Neural crest cell (in vitro differentiated cells): ENCODE data around the gene JAG2. TPM values are rescaled to one million over a fixed set of nuclear protein-coding genes. Genes with fewer than 3 reads are reported as not detected.
A peak's percentile ranks its signal among the peaks of the same experiment; 100 is the strongest.

Experiments
- DNase-seq: peaks from one replicate; pipeline ENCODE4 v3.0.0; 2021; ENCODE audit warnings: low read depth, mixed read lengths, low spot score
- H3K27ac Mint-ChIP-seq: one replicate; pipeline ENCODE4 v1.8.0; 2021; ENCODE audit warnings: mild to moderate bottlenecking, mixed read lengths; ENCODE audit not compliant: unreplicated experiment
- H3K27me3 Mint-ChIP-seq: 2 replicates; pipeline ENCODE4 v1.8.0; 2021; ENCODE audit warnings: low read depth, mild to moderate bottlenecking, mixed read lengths
- H3K36me3 Mint-ChIP-seq: 2 replicates; pipeline ENCODE4 v1.8.0; 2021; ENCODE audit warnings: low read depth, mild to moderate bottlenecking, mixed read lengths
- H3K4me1 Mint-ChIP-seq: 2 replicates; pipeline ENCODE4 v1.8.0; 2021; ENCODE audit warnings: mixed read lengths
- H3K4me3 Mint-ChIP-seq: one replicate; pipeline ENCODE4 v1.8.0; 2021; ENCODE audit warnings: mild to moderate bottlenecking, mixed read lengths
- H3K9me3 Mint-ChIP-seq: 2 replicates; pipeline ENCODE4 v1.8.0; 2021; ENCODE audit warnings: mixed read lengths
- CTCF ChIP-seq: fragments of 200-600 bp; sonication (generic); conservative IDR thresholded peaks from 2 replicates; pipeline ENCODE4 v1.5.0; 2021; ENCODE audit warnings: antibody characterized with exemption, mild to moderate bottlenecking
- total RNA-seq: library from RNA; stranded (reverse); gene quantifications from 2 replicates; pipeline ENCODE4 v1.2.1, GENCODE V29; 2021

The JAG2 gene
- total RNA-seq, 1 donor from 2014 or later, result 4.2 TPM

GRCh38 chr14:105165761-105166485, 2.7 kb downstream of the JAG2 start:
- Mint-ChIP-seq H3K27ac (no peak overlapping the region), H3K4me3 (no peak overlapping the region), H3K27me3 (peaks cover 27% of the 10 kb centered on the region), H3K36me3 (no peaks in the 10 kb centered on the region), H3K4me1 (peaks cover 7% of the 10 kb centered on the region), H3K9me3 (no peaks in the 10 kb centered on the region)
- DNase-seq, result no peak
- TF ChIP-seq CTCF, result no peak

DNA sequence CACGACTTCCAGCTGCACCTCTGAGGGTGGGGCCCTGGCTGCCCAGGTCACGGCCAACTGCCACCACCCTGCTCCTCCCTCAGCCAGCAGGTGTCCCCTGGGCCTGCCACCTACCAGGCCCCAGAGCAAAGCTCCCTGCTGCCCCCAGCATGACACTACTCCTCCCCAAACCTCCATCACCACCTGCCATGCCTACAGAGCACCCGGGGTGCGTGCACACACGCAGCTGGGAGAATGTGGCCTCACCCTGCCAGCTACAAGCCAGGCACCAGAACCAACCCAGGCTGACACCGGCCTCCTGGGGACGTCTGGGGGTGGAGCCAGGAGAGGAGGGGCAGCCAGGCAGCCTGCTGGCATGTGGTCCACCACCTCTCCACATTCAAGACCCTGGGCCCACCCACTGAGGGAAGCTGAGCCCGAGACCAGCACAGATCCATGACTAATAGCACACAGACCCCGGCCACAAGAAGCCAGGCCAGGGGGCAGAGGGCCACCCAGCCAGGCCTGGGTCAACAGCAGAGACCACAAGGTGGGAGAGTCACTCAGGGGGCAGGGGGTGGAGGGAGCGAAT, 3.4 kb downstream of the JAG2 start:
- no peak overlapping the region for H3K27ac Mint-ChIP-seq
- H3K4me3 Mint-ChIP-seq, result peak overlapping the region; percentile 70
- no peaks in the 10 kb centered on the region for H3K9me3 Mint-ChIP-seq
- no peak for DNase-seq
- H3K36me3 Mint-ChIP-seq, result no peaks in the 10 kb centered on the region
- peaks cover 7% of the 10 kb centered on the region for H3K4me1 Mint-ChIP-seq
- TF ChIP-seq CTCF, result no peak
- peaks cover 27% of the 10 kb centered on the region for H3K27me3 Mint-ChIP-seq

DNA sequence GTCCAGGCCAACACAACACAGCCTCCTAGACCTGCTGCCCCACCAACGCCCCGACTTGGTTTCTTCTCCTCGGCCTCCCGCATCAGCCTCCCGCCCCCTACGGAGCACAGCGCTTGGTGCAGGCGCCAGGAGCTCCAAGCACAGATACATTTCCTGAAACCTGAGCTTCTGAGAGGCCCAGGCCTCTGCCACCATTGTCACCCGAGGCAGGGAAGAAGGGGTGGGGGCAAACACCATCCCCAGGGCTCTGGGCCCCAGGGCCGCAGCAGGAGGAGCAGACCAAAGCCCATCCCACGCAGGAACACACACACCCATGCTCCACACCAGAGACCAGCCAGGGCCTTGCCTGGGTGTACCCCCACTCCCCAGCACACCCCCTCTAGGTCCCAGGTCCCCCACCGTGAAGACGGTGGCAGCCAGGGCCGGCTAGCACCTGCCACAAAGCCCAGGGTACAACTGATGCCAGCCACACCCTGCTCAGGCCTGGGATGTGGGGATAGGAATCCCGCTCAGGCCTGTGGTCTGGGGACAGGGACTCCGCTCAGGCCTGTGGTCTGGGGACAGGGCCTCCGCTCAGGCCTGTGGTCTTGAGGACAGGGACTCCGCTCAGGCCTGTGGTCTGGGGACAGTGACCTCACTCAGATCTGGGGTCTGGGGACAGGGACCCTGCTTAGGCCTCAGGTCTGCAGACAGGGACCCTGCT, 5.4 kb downstream of the JAG2 start:
- DNase-seq, result no peak
- no peak overlapping the region for H3K27ac Mint-ChIP-seq
- TF ChIP-seq CTCF, result no peak
- no peaks in the 10 kb centered on the region for H3K36me3 Mint-ChIP-seq
- no peaks in the 10 kb centered on the region for H3K9me3 Mint-ChIP-seq
- peaks cover 17% of the 10 kb centered on the region for H3K27me3 Mint-ChIP-seq
- no peak overlapping the region for H3K4me3 Mint-ChIP-seq
- no peaks in the 10 kb centered on the region for H3K4me1 Mint-ChIP-seq

GRCh38 chr14:105162669-105162979, 6.0 kb downstream of the JAG2 start:
- Mint-ChIP-seq H3K4me1 (no peaks in the 10 kb centered on the region), H3K36me3 (no peaks in the 10 kb centered on the region), H3K27me3 (peaks cover 17% of the 10 kb centered on the region), H3K4me3 (no peak overlapping the region), H3K27ac (no peak overlapping the region), H3K9me3 (no peaks in the 10 kb centered on the region)
- no peak for DNase-seq
- TF ChIP-seq CTCF, result no peak

DNA sequence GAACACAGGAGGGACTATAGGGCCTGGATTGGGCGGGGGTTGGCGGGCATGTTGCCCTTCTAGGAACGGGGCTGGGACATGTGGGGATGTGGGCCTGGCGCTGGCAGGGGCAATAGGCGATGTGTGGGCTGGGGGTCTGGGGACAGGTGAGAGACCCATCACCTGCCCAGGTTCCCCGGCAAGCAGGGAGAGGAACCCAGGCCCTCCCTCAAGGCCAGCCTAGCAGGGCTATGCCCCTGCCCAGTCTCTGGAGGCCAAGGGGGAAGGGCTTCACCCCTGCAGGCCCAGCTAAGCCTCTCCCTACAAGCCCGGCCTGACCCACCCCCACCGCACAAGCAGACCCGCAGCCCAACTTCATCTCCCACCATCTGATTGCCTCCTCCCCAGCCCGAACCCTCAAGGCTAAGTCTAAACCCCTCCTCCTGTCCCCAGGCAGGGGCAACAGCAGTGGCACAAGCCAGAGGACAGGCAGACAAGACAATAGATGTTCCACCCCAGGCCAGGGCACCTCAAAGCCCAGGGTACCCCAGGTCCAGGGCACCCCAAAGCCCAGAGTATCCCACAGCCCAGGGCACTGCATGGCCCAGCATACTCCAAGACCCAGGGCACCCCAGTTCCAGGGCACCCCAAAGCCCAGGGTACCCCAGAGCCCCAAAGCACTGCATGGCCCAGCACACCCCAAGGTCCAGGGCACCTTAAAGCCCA, 6.5 kb downstream of the JAG2 start:
- TF ChIP-seq CTCF, result no peak
- DNase-seq, result no peak
- Mint-ChIP-seq H3K27ac (no peak overlapping the region), H3K27me3 (peaks cover 17% of the 10 kb centered on the region), H3K4me1 (no peaks in the 10 kb centered on the region), H3K4me3 (no peak overlapping the region), H3K9me3 (no peaks in the 10 kb centered on the region), H3K36me3 (no peaks in the 10 kb centered on the region)
